IMR-90 (cell line): Measurements from ENCODE around the gene ELFN1.

ENCODE experiments used
- BHLHE40 ChIP-seq: fragments of 150-350 bp; IDR thresholded peaks from 2 replicates; pipeline ENCODE4 v1.6.1; 2016; ENCODE audit warnings: mild to moderate bottlenecking, low read depth, low read length
- CTCF ChIP-seq: conservative IDR thresholded peaks from 2 replicates; pipeline ENCODE4 v1.5.1; 2012; ENCODE audit warnings: mild to moderate bottlenecking, low read depth, low read length, improper control_type of control experiment
- MXI1 ChIP-seq: IDR thresholded peaks from 2 replicates; pipeline ENCODE4 v1.6.1; 2012; ENCODE audit warnings: low read depth, mild to moderate bottlenecking, low read length, moderate library complexity, borderline replicate concordance
- POLR2A ChIP-seq: IDR thresholded peaks from 2 replicates; pipeline ENCODE4 v1.6.1; 2012; ENCODE audit warnings: mild to moderate bottlenecking, low read depth, low read length

DNA sequence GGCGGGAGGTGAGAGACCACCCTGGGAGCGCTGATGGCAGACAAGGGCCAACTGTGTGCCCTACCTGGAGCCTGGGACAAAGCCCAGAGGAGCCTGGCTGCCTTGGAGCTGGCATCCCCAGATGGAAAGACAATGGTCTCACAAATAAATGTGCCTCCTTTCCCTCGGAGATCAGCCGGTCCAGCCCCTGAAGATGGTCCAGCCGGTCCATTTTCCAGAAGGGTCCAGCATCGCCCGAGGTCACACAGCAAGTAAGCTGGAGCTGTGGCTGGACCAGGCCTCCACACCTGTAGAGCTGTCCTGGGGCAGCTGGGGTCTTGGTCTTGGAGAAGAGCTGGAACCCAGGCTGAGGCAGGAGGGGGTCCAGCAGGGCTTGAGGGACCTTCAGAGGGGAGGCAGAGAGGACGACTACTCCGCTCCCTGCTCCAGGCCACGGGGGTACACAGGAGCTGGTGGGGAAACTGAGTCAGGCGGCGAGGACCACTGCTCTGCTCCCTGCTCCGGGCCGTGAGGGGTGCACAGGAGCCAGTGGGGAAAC, 3.6 kb downstream of the ELFN1 start:
- no peak for TF ChIP-seq BHLHE40
- TF ChIP-seq POLR2A: no peak
- no peak for TF ChIP-seq MXI1
- no peak for TF ChIP-seq CTCF
